WTC11 (cell line): ENCODE results near the gene SYNDIG1. TPM values are rescaled to one million over a fixed set of nuclear protein-coding genes. Genes with fewer than 3 reads are reported as not detected.

Source experiments
- ATAC-seq: fragments of 200-7000 bp; cut with Tn5 transposase; 2 replicates; pipeline ENCODE4 v1.10.0; 2021; ENCODE audit warnings: mild to moderate bottlenecking, moderate library complexity
- CTCF ChIA-PET: fragments of 300-600 bp; sonication (Branson Sonifier 250); formaldehyde crosslinking; loops from one replicate; lab custom pipeline; 2021; ENCODE audit warnings: antibody characterized with exemption; lab: Charles Lee
- POLR2A ChIA-PET: fragments of 350-600 bp; sonication (Branson Sonifier 250); formaldehyde crosslinking; loops from one replicate; lab custom pipeline; 2021; ENCODE audit warnings: antibody characterized with exemption; lab: Charles Lee
- DNase-seq: peaks from one replicate; pipeline ENCODE4 v3.0.0; 2021; ENCODE audit warnings: low spot score
- H3K27ac Mint-ChIP-seq: 2 replicates; pipeline ENCODE4 v1.8.0; 2021; ENCODE audit warnings: mixed read lengths
- H3K27me3 Mint-ChIP-seq: 2 replicates; pipeline ENCODE4 v1.8.0; 2021; ENCODE audit warnings: low read depth, mild to moderate bottlenecking, moderate library complexity, mixed read lengths
- H3K36me3 Mint-ChIP-seq: 2 replicates; pipeline ENCODE4 v1.8.0; 2021; ENCODE audit warnings: mixed read lengths
- H3K4me1 Mint-ChIP-seq: 2 replicates; pipeline ENCODE4 v1.8.0; 2022; ENCODE audit warnings: mixed read lengths
- H3K4me3 Mint-ChIP-seq: 2 replicates; pipeline ENCODE4 v1.8.0; 2021; ENCODE audit warnings: mild to moderate bottlenecking, moderate library complexity, mixed read lengths
- H3K9me3 Mint-ChIP-seq: 2 replicates; pipeline ENCODE4 v1.8.0; 2021; ENCODE audit warnings: mixed read lengths
- CBFB ChIP-seq: sonication (generic); formaldehyde crosslinking; IDR thresholded peaks from 2 replicates; pipeline ENCODE4 v1.8.1; 2022; ENCODE audit warnings: mild to moderate bottlenecking, low read depth, missing genetic modification reagents
- CREM ChIP-seq: sonication (generic); formaldehyde crosslinking; IDR thresholded peaks from 2 replicates; pipeline ENCODE4 v1.8.1; 2022; ENCODE audit warnings: mild to moderate bottlenecking, missing genetic modification reagents, moderate library complexity
- EMX1 ChIP-seq: fragments of 250-450 bp; sonication (Bioruptor Pico); IDR thresholded peaks from 2 replicates; pipeline ENCODE4 v1.8.0; 2021; ENCODE audit warnings: mild to moderate bottlenecking
- ESRRA ChIP-seq: sonication (generic); formaldehyde crosslinking; IDR thresholded peaks from 2 replicates; pipeline ENCODE4 v1.8.1; 2022; ENCODE audit warnings: mild to moderate bottlenecking, missing genetic modification reagents, borderline replicate concordance
- ETV6 ChIP-seq: sonication (generic); formaldehyde crosslinking; IDR thresholded peaks from 2 replicates; pipeline ENCODE4 v1.8.1; 2022; ENCODE audit warnings: mild to moderate bottlenecking, missing genetic modification reagents
- FOXJ3 ChIP-seq: sonication (generic); formaldehyde crosslinking; IDR thresholded peaks from 2 replicates; pipeline ENCODE4 v1.9.0; 2021; ENCODE audit warnings: missing genetic modification reagents, mild to moderate bottlenecking, borderline replicate concordance
- FOXK1 ChIP-seq: sonication (generic); formaldehyde crosslinking; IDR thresholded peaks from 2 replicates; pipeline ENCODE4 v1.8.0; 2022; ENCODE audit warnings: mild to moderate bottlenecking, moderate library complexity, missing genetic modification reagents
- GTF2I ChIP-seq: fragments of 250-450 bp; sonication (Bioruptor Pico); conservative IDR thresholded peaks from 2 replicates; pipeline ENCODE4 v1.4.0; 2021; ENCODE audit warnings: mild to moderate bottlenecking
- HMGA2 ChIP-seq: fragments of 250-450 bp; sonication (Bioruptor Pico); IDR thresholded peaks from 2 replicates; pipeline ENCODE4 v1.4.0; 2021; ENCODE audit warnings: mild to moderate bottlenecking, moderate library complexity
- MXD4 ChIP-seq: fragments of 250-450 bp; sonication (Bioruptor Pico); IDR thresholded peaks from 2 replicates; pipeline ENCODE4 v1.8.0; 2021; ENCODE audit warnings: mild to moderate bottlenecking, moderate library complexity, borderline replicate concordance
- NR1H2 ChIP-seq: sonication (generic); formaldehyde crosslinking; IDR thresholded peaks from 2 replicates; pipeline ENCODE4 v1.9.0; 2021; ENCODE audit warnings: mild to moderate bottlenecking, moderate library complexity, missing genetic modification reagents
- PRRX2 ChIP-seq: fragments of 250-450 bp; sonication (Bioruptor Pico); IDR thresholded peaks from 2 replicates; pipeline ENCODE4 v1.8.0; 2021; ENCODE audit warnings: mild to moderate bottlenecking
- RELA ChIP-seq: sonication (generic); formaldehyde crosslinking; IDR thresholded peaks from 2 replicates; pipeline ENCODE4 v1.8.1; 2022; ENCODE audit warnings: missing genetic modification reagents, mild to moderate bottlenecking, borderline replicate concordance
- SMAD4 ChIP-seq: sonication (generic); formaldehyde crosslinking; IDR thresholded peaks from 2 replicates; pipeline ENCODE4 v1.8.0; 2022; ENCODE audit warnings: mild to moderate bottlenecking, missing genetic modification reagents
- TEAD1 ChIP-seq: sonication (generic); formaldehyde crosslinking; IDR thresholded peaks from 2 replicates; pipeline ENCODE4 v1.8.0; 2022; ENCODE audit warnings: mild to moderate bottlenecking, missing genetic modification reagents
- USF1 ChIP-seq: sonication (generic); formaldehyde crosslinking; IDR thresholded peaks from 2 replicates; pipeline ENCODE4 v1.8.0; 2022; ENCODE audit warnings: mild to moderate bottlenecking, missing genetic modification reagents
- ZNF263 ChIP-seq: sonication (generic); formaldehyde crosslinking; IDR thresholded peaks from 2 replicates; pipeline ENCODE4 v1.8.1; 2022; ENCODE audit warnings: low read depth, mild to moderate bottlenecking, moderate library complexity, missing genetic modification reagents
- ZNF416 ChIP-seq: fragments of 250-450 bp; sonication (Bioruptor Pico); IDR thresholded peaks from 2 replicates; pipeline ENCODE4 v1.9.0; 2021; ENCODE audit warnings: mild to moderate bottlenecking, inconsistent platforms
- total RNA-seq: library from RNA; stranded (reverse); gene quantifications from 3 replicates; pipeline ENCODE4 v1.2.3, GENCODE V29; 2021
- TF ChIP-seq, protein P1 (sequence below): fragments of 250-450 bp; sonication (Bioruptor Pico); IDR thresholded peaks from 2 replicates; pipeline ENCODE4 v1.8.0; 2021; ENCODE audit warnings: mild to moderate bottlenecking
- TF ChIP-seq, protein P2 (sequence below): sonication (generic); formaldehyde crosslinking; IDR thresholded peaks from 2 replicates; pipeline ENCODE4 v1.8.0; 2022; ENCODE audit warnings: missing genetic modification reagents
- TF ChIP-seq, protein P3 (sequence below): fragments of 200-600 bp; IDR thresholded peaks from 2 replicates; pipeline ENCODE4 v1.8.0; 2022; ENCODE audit warnings: antibody characterized with exemption
- TF ChIP-seq, protein P4 (sequence below): fragments of 250-450 bp; sonication (Bioruptor Pico); IDR thresholded peaks from 2 replicates; pipeline ENCODE4 v1.9.0; 2021; ENCODE audit warnings: mild to moderate bottlenecking

The SYNDIG1 gene
- total RNA-seq, 1 experiment from 2014 or later, result 6.4 TPM

DNA sequence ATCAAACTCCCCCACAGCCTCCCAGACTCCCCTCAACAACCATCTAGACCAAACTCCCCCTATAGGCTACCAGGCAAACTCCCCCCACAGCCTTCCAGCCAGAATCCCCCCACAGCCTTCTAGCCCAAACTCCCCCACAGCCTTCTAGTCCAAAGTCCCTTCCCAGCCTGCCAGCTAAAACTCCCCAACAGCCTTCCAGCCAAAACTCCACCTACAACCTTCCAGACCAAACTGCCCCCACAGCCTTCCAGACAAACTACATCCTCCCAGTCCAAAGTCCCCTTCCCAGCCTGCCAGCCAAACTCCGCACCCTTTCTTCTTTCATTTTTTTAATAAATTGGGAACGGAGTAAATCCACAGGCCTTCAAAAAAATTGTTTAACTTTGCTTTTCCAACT lies 37.4 kb upstream of the SYNDIG1 start:
- no peak for TF ChIP-seq CREM
- TF ChIP-seq ZNF263 (CRISPR knock-in tag), result no peak
- TF ChIP-seq, protein P1, sequence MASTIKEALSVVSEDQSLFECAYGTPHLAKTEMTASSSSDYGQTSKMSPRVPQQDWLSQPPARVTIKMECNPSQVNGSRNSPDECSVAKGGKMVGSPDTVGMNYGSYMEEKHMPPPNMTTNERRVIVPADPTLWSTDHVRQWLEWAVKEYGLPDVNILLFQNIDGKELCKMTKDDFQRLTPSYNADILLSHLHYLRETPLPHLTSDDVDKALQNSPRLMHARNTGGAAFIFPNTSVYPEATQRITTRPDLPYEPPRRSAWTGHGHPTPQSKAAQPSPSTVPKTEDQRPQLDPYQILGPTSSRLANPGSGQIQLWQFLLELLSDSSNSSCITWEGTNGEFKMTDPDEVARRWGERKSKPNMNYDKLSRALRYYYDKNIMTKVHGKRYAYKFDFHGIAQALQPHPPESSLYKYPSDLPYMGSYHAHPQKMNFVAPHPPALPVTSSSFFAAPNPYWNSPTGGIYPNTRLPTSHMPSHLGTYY (CRISPR knock-in tag), result no peak
- TF ChIP-seq NR1H2 (CRISPR knock-in tag), result no peak
- no peak for TF ChIP-seq CBFB
- TF ChIP-seq USF1 (CRISPR knock-in tag), result no peak
- TF ChIP-seq ESRRA (CRISPR knock-in tag), result no peak
- no peak for TF ChIP-seq SMAD4 (CRISPR knock-in tag)
- TF ChIP-seq ETV6 (CRISPR knock-in tag), result no peak
- no peak for TF ChIP-seq FOXJ3
- TF ChIP-seq, protein P2, sequence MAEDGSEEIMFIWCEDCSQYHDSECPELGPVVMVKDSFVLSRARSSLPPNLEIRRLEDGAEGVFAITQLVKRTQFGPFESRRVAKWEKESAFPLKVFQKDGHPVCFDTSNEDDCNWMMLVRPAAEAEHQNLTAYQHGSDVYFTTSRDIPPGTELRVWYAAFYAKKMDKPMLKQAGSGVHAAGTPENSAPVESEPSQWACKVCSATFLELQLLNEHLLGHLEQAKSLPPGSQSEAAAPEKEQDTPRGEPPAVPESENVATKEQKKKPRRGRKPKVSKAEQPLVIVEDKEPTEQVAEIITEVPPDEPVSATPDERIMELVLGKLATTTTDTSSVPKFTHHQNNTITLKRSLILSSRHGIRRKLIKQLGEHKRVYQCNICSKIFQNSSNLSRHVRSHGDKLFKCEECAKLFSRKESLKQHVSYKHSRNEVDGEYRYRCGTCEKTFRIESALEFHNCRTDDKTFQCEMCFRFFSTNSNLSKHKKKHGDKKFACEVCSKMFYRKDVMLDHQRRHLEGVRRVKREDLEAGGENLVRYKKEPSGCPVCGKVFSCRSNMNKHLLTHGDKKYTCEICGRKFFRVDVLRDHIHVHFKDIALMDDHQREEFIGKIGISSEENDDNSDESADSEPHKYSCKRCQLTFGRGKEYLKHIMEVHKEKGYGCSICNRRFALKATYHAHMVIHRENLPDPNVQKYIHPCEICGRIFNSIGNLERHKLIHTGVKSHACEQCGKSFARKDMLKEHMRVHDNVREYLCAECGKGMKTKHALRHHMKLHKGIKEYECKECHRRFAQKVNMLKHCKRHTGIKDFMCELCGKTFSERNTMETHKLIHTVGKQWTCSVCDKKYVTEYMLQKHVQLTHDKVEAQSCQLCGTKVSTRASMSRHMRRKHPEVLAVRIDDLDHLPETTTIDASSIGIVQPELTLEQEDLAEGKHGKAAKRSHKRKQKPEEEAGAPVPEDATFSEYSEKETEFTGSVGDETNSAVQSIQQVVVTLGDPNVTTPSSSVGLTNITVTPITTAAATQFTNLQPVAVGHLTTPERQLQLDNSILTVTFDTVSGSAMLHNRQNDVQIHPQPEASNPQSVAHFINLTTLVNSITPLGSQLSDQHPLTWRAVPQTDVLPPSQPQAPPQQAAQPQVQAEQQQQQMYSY (CRISPR knock-in tag), result no peak
- TF ChIP-seq MXD4 (CRISPR knock-in tag), result no peak
- no peak for TF ChIP-seq PRRX2
- no peak for TF ChIP-seq TEAD1
- TF ChIP-seq, all 79 proteins: peak for 0
- Mint-ChIP-seq H3K27ac (no peak overlapping the region), H3K4me3 (no peak overlapping the region), H3K27me3 (no peaks in the 10 kb centered on the region), H3K36me3 (peaks cover 5% of the 10 kb centered on the region; the same call in 1 of the 2 replicates), H3K9me3 (peaks cover 8% of the 10 kb centered on the region), H3K4me1 (peaks cover 12% of the 10 kb centered on the region)
- ChIA-PET POLR2A (no interaction called here), CTCF (interaction anchor here (0.6 kb wide), 1 partner anchor 24 kb away, joined by 3 read pairs; no protein-coding TSS in a partner anchor)
- DNase-seq (no peak), ATAC-seq (peak; percentile 55; the same call in 1 of the 2 replicates)

GRCh38 chr20:24436160-24436559 lies 33.3 kb upstream of the SYNDIG1 start:
- DNase-seq (no peak), ATAC-seq (no peak)
- no peaks in the 10 kb centered on the region; the same call in 1 of the 2 replicates for H3K27me3 Mint-ChIP-seq
- H3K36me3 Mint-ChIP-seq, result no peaks in the 10 kb centered on the region
- no peak for TF ChIP-seq ZNF416 (CRISPR knock-in tag)
- TF ChIP-seq CBFB, result no peak
- TF ChIP-seq EMX1 (CRISPR knock-in tag), result no peak
- no peak for TF ChIP-seq ETV6 (CRISPR knock-in tag)
- H3K9me3 Mint-ChIP-seq, result no peaks in the 10 kb centered on the region
- ChIA-PET POLR2A (no interaction called here), CTCF (no interaction called here)
- peaks cover 12% of the 10 kb centered on the region for H3K4me1 Mint-ChIP-seq
- no peak overlapping the region for H3K4me3 Mint-ChIP-seq
- H3K27ac Mint-ChIP-seq, result no peak overlapping the region

GRCh38 chr20:24437196-24438082 lies 32.0 kb upstream of the SYNDIG1 start:
- H3K27me3 Mint-ChIP-seq, result no peaks in the 10 kb centered on the region; the same call in 1 of the 2 replicates
- no peaks in the 10 kb centered on the region for H3K9me3 Mint-ChIP-seq
- no peaks in the 10 kb centered on the region for H3K36me3 Mint-ChIP-seq
- 0 out of 2 replicates have a peak overlapping the region, but pooled peaks have one; percentile 3 for H3K27ac Mint-ChIP-seq
- H3K4me3 Mint-ChIP-seq, result no peak overlapping the region
- DNase-seq, result no peak
- POLR2A ChIA-PET, result no interaction called here
- CTCF ChIA-PET, result interaction anchor here (0.9 kb wide), 1 partner anchor 12 kb away, joined by 3 read pairs; no protein-coding TSS in a partner anchor
- H3K4me1 Mint-ChIP-seq, result peaks cover 16% of the 10 kb centered on the region
- ATAC-seq, result no peak
- TF ChIP-seq FOXK1 (no peak), GTF2I (CRISPR knock-in tag) (no peak), HMGA2 (CRISPR knock-in tag) (no peak), RELA (CRISPR knock-in tag) (no peak)
- TF ChIP-seq, protein P3, sequence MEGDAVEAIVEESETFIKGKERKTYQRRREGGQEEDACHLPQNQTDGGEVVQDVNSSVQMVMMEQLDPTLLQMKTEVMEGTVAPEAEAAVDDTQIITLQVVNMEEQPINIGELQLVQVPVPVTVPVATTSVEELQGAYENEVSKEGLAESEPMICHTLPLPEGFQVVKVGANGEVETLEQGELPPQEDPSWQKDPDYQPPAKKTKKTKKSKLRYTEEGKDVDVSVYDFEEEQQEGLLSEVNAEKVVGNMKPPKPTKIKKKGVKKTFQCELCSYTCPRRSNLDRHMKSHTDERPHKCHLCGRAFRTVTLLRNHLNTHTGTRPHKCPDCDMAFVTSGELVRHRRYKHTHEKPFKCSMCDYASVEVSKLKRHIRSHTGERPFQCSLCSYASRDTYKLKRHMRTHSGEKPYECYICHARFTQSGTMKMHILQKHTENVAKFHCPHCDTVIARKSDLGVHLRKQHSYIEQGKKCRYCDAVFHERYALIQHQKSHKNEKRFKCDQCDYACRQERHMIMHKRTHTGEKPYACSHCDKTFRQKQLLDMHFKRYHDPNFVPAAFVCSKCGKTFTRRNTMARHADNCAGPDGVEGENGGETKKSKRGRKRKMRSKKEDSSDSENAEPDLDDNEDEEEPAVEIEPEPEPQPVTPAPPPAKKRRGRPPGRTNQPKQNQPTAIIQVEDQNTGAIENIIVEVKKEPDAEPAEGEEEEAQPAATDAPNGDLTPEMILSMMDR, result no peak
- TF ChIP-seq, protein P1 (CRISPR knock-in tag), result no peak
- TF ChIP-seq, protein P4, sequence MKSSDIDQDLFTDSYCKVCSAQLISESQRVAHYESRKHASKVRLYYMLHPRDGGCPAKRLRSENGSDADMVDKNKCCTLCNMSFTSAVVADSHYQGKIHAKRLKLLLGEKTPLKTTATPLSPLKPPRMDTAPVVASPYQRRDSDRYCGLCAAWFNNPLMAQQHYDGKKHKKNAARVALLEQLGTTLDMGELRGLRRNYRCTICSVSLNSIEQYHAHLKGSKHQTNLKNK (CRISPR knock-in tag), result no peak
